Liver (tissue), 9 donors: ENCODE data around the gene ALDH1L1. TPM values are rescaled to one million over a fixed set of nuclear protein-coding genes. Genes with fewer than 3 reads are reported as not detected.

ENCODE experiments used
- DNase-seq: peaks from one replicate; pipeline ENCODE4 v3.0.0-alpha.2; 2017; ENCODE audit warnings: low spot score
- H3K27ac ChIP-seq, 2 donors: one replicate each; pipeline ENCODE4 v1.7.0; 2013; ENCODE audit warnings: inconsistent platforms in 2 of 2, low read length in 2 of 2, control low read depth in 1 of 2, low read depth in 1 of 2, mild to moderate bottlenecking in 1 of 2
- H3K27me3 ChIP-seq, 4 donors: one replicate each; pipeline versions ENCODE4 v1.6.1 to v1.7.0; 2013; ENCODE audit warnings: low read length in 3 of 4, inconsistent platforms in 1 of 4, mild to moderate bottlenecking in 1 of 4, moderate library complexity in 1 of 4; ENCODE audit not compliant: control insufficient read depth in 4 of 4, insufficient read depth in 4 of 4
- H3K36me3 ChIP-seq, 4 donors: one replicate each; pipeline versions ENCODE4 v1.6.1 to v1.7.0; 2013; ENCODE audit warnings: low read length in 3 of 4, mild to moderate bottlenecking in 3 of 4, low read depth in 1 of 4, moderate library complexity in 1 of 4; ENCODE audit not compliant: control insufficient read depth in 4 of 4, insufficient read depth in 3 of 4
- H3K4me1 ChIP-seq, 4 donors: one replicate each; pipeline versions ENCODE4 v1.6.1 to v1.7.0; 2013; ENCODE audit warnings: low read length in 3 of 4, mild to moderate bottlenecking in 3 of 4, moderate library complexity in 1 of 4; ENCODE audit not compliant: control insufficient read depth in 4 of 4, insufficient read depth in 4 of 4
- H3K4me3 ChIP-seq, 3 donors: one replicate each; pipeline versions ENCODE4 v1.6.1 to v1.7.0; 2013; ENCODE audit warnings: low read length in 3 of 3, control low read depth in 1 of 3, low read depth in 1 of 3, mild to moderate bottlenecking in 1 of 3
- H3K9ac ChIP-seq, 2 donors: one replicate each; pipeline ENCODE4 v1.7.0; 2013; ENCODE audit warnings: low read length in 2 of 2, mild to moderate bottlenecking in 2 of 2, moderate library complexity in 2 of 2, control low read depth in 1 of 2, low read depth in 1 of 2
- H3K9me3 ChIP-seq, 4 donors: one replicate each; pipeline versions ENCODE4 v1.6.1 to v1.7.0; 2013; ENCODE audit warnings: low read length in 3 of 4; ENCODE audit not compliant: control insufficient read depth in 4 of 4
- ATF3 ChIP-seq: IDR thresholded peaks from 2 replicates; pipeline ENCODE4 v1.6.1; 2016; ENCODE audit warnings: antibody characterized with exemption
- CTCF ChIP-seq: fragments of 150-350 bp; IDR thresholded peaks from 2 replicates; pipeline ENCODE4 v1.5.1; 2017; ENCODE audit warnings: improper control_type of control experiment, low read depth, low read length; ENCODE audit not compliant: missing input control
- EGR1 ChIP-seq, 2 donors: IDR thresholded peaks; 2 replicates each; pipeline ENCODE4 v1.6.1; 2016 to 2018; ENCODE audit warnings: antibody characterized with exemption in 2 of 2, low read depth in 2 of 2
- FOXA1 ChIP-seq: IDR thresholded peaks from 2 replicates; pipeline ENCODE4 v1.6.1; 2016; ENCODE audit warnings: antibody characterized with exemption
- FOXA2 ChIP-seq: IDR thresholded peaks from 2 replicates; pipeline ENCODE4 v1.6.1; 2016; ENCODE audit warnings: antibody characterized with exemption
- GABPA ChIP-seq, 2 donors: IDR thresholded peaks in 1 of 2; conservative IDR thresholded peaks in 1 of 2; 2 replicates each; pipeline ENCODE4 v1.6.1; 2016; ENCODE audit warnings: antibody characterized with exemption in 2 of 2, mild to moderate bottlenecking in 1 of 2, moderate library complexity in 1 of 2
- HNF4A ChIP-seq, 2 donors: conservative IDR thresholded peaks; 2 replicates each; pipeline ENCODE4 v1.6.1; 2016; ENCODE audit warnings: antibody characterized with exemption in 2 of 2, mild to moderate bottlenecking in 2 of 2
- HNF4G ChIP-seq: IDR thresholded peaks from 2 replicates; pipeline ENCODE4 v1.6.1; 2016; ENCODE audit warnings: antibody characterized with exemption
- JUND ChIP-seq, 2 donors: IDR thresholded peaks; 2 replicates each; pipeline ENCODE4 v1.6.1; 2016; ENCODE audit warnings: antibody characterized with exemption in 2 of 2
- MAX ChIP-seq: IDR thresholded peaks from 2 replicates; pipeline ENCODE4 v1.6.1; 2016; ENCODE audit warnings: antibody characterized with exemption
- NR2F2 ChIP-seq: IDR thresholded peaks from 2 replicates; pipeline ENCODE4 v1.6.1; 2016; ENCODE audit warnings: antibody characterized with exemption
- RAD21 ChIP-seq, 2 donors: IDR thresholded peaks; 2 replicates each; pipeline ENCODE4 v1.6.1; 2016; ENCODE audit warnings: antibody characterized with exemption in 2 of 2, mild to moderate bottlenecking in 2 of 2
- REST ChIP-seq: IDR thresholded peaks from 2 replicates; pipeline ENCODE4 v1.6.1; 2016; ENCODE audit warnings: antibody characterized with exemption, mild to moderate bottlenecking
- RXRA ChIP-seq, 2 donors: IDR thresholded peaks; 2 replicates each; pipeline ENCODE4 v1.6.1; 2017 to 2018; ENCODE audit warnings: antibody characterized with exemption in 2 of 2, mild to moderate bottlenecking in 1 of 2
- SP1 ChIP-seq: IDR thresholded peaks from 2 replicates; pipeline ENCODE4 v1.6.1; 2018; ENCODE audit warnings: antibody characterized with exemption, mild to moderate bottlenecking
- TAF1 ChIP-seq: conservative IDR thresholded peaks from 2 replicates; pipeline ENCODE4 v1.6.1; 2016; ENCODE audit warnings: antibody characterized with exemption, mild to moderate bottlenecking
- YY1 ChIP-seq: IDR thresholded peaks from 2 replicates; pipeline ENCODE4 v1.6.1; 2016; ENCODE audit warnings: antibody characterized with exemption, mild to moderate bottlenecking
- ZBTB33 ChIP-seq: IDR thresholded peaks from 2 replicates; pipeline ENCODE4 v1.6.1; 2016; ENCODE audit warnings: antibody characterized with exemption
- WGBS: extraction: QIAGEN DNeasy Blood & Tissue Kit; methylation state at CpG from one replicate; pipeline ENCODE4 v1.1.7; 2013; 5-methylcytosine and 5-hydroxymethylcytosine counted together
- polyA plus RNA-seq, 2 donors: library from polyadenylated mRNA; stranded (reverse) in 1 of 2; unstranded in 1 of 2; fragments of 200-250 nt in 1 of 2; fragments of >200 nt in 1 of 2; fragmentation: Nextera tagmentation in 1 of 2; extraction: Ambion mirVana in 1 of 2; gene quantifications; one replicate each; pipeline versions ENCODE4 v1.2.1 to v1.2.3, GENCODE V29; 2013 to 2015
- total RNA-seq, 2 donors: library from RNA; depleted of rRNA; stranded (reverse); fragments of >200 nt; gene quantifications; one replicate each; pipeline ENCODE4 v1.2.3, GENCODE V29; 2014
- donor health status: healthy.
- donor health status: healthy.
- donor health status: healthy.
- donor health status: healthy.
- donor health status: healthy.

ALDH1L1 gene
- total and polyA plus RNA-seq, 4 donors, result 46.7 to 234 (median 147) TPM

- WGBS, result 70% methylated on average over 3 of the region's 3 CpGs
- no peaks in the 10 kb centered on the region for H3K36me3 ChIP-seq
- no peak overlapping the region for H3K4me3 ChIP-seq
- TF ChIP-seq TAF1 (no peak), YY1 (no peak), NR2F2 (no peak), EGR1 (IDR thresholded peaks at IDR 0.05; ENCODE audit: low read depth in 2 of 2) (no peak), RXRA (IDR thresholded peaks at IDR 0.05) (no peak), FOXA2 (no peak), SP1 (no peak), JUND (IDR thresholded peaks at IDR 0.05) (no peak), RAD21 (IDR thresholded peaks at IDR 0.05) (no peak), HNF4G (no peak), MAX (no peak), REST (no peak), ZBTB33 (no peak), FOXA1 (no peak), GABPA (IDR thresholded peaks at IDR 0.05 in 1 of 2, conservative IDR thresholded peaks at IDR 0.05 in 1 of 2) (no peak), HNF4A (conservative IDR thresholded peaks at IDR 0.05) (no peak)
- H3K27me3 ChIP-seq, result no peaks in the 10 kb centered on the region
- DNase-seq, result no peak
- peaks cover 0 to 5% (median 0%) of the 10 kb centered on the region in 4 donors for H3K4me1 ChIP-seq
- no peak overlapping the region for H3K27ac ChIP-seq
- H3K9me3 ChIP-seq, result no peaks in the 10 kb centered on the region
- H3K9ac ChIP-seq, result no peak overlapping the region
Observed at GRCh38 chr3:126201168-126201567, 20.8 kb upstream of the ALDH1L1 start.

- H3K27me3 ChIP-seq, result no peaks in the 10 kb centered on the region
- H3K9me3 ChIP-seq, result no peaks in the 10 kb centered on the region
- no peak overlapping the region for H3K27ac ChIP-seq
- H3K4me1 ChIP-seq, result peaks cover 0 to 5% (median 0%) of the 10 kb centered on the region in 4 donors
- 64% methylated on average over 3 of the region's 3 CpGs for WGBS
- no peak overlapping the region for H3K9ac ChIP-seq
- no peaks in the 10 kb centered on the region for H3K36me3 ChIP-seq
- no peak for DNase-seq
- no peak overlapping the region for H3K4me3 ChIP-seq
- no peak for TF ChIP-seq CTCF
- TF ChIP-seq RAD21 (IDR thresholded peaks at IDR 0.05), result no peak
- no peak for TF ChIP-seq NR2F2
- TF ChIP-seq HNF4A (conservative IDR thresholded peaks at IDR 0.05), result no peak
- TF ChIP-seq RXRA (IDR thresholded peaks at IDR 0.05), result no peak
- no peak for TF ChIP-seq GABPA (IDR thresholded peaks at IDR 0.05 in 1 of 2, conservative IDR thresholded peaks at IDR 0.05 in 1 of 2)
- no peak for TF ChIP-seq HNF4G
- TF ChIP-seq SP1, result no peak
- TF ChIP-seq ATF3, result no peak
- no peak for TF ChIP-seq FOXA1
- no peak for TF ChIP-seq TAF1
- no peak for TF ChIP-seq JUND (IDR thresholded peaks at IDR 0.05)
- TF ChIP-seq MAX, result no peak
- TF ChIP-seq EGR1 (IDR thresholded peaks at IDR 0.05; ENCODE audit: low read depth in 2 of 2), result no peak
Observed at GRCh38 chr3:126200534-126200933, 20.1 kb upstream of the ALDH1L1 start.
